ENCODE results near the gene GOLGA6B.
"Not testable (repeated sequence)": the region's sequence is repeated elsewhere in the genome, so short reads cannot be mapped to it uniquely, and the experiment has no call there.

GOLGA6B gene

GRCh38 chr15:72665706-72666105 is 11.2 kb downstream of the GOLGA6B start:
- DNase-seq, result not testable (repeated sequence)

GRCh38 chr15:72669803-72670202 is 15.3 kb downstream of the GOLGA6B start:
- not testable (repeated sequence) for DNase-seq

GRCh38 chr15:72670656-72671352 is 16.3 kb downstream of the GOLGA6B start:
- peak; percentile 75 for DNase-seq

- DNase-seq, result no peak
These were observed 17.0 kb downstream of the GOLGA6B start for GRCh38 chr15:72671525-72671924.

GRCh38 chr15:72676838-72677237 is 22.3 kb downstream of the GOLGA6B start:
- no peak for DNase-seq

GRCh38 chr15:72680931-72681330 is 26.4 kb downstream of the GOLGA6B start:
- DNase-seq, result no peak

- DNase-seq, result no peak
These were observed 28.3 kb downstream of the GOLGA6B start for GRCh38 chr15:72682772-72683171.

- DNase-seq, result no peak
These were observed 30.9 kb downstream of the GOLGA6B start for GRCh38 chr15:72685301-72685924.

GRCh38 chr15:72685925-72686794 is 31.7 kb downstream of the GOLGA6B start, which contains the start of the genes BBS4 and HIGD2B:
BBS4 (plus strand) TSS chr15:72686207; CDS start chr15:72686228, 21 bp downstream.
HIGD2B (minus strand) TSS chr15:72686182; CDS start chr15:72676374, 9,808 bp downstream.
- peak; percentile 94 for DNase-seq

- DNase-seq, result no peak
These were observed 34.2 kb downstream of the GOLGA6B start for GRCh38 chr15:72688697-72689096.

- no peak for DNase-seq
These were observed 36.4 kb downstream of the GOLGA6B start for GRCh38 chr15:72690938-72691337.

- DNase-seq, result no peak
These were observed 44.4 kb downstream of the GOLGA6B start for GRCh38 chr15:72698938-72699337.

- no peak for DNase-seq
These were observed 45.6 kb downstream of the GOLGA6B start for GRCh38 chr15:72700076-72700475.

GRCh38 chr15:72706266-72706665 is 51.8 kb downstream of the GOLGA6B start:
- DNase-seq, result no peak

GRCh38 chr15:72708551-72709303 is 54.2 kb downstream of the GOLGA6B start:
- not testable (repeated sequence) for DNase-seq
